ENCODE data around the gene CFAP20DC. TPM values are rescaled to one million over a fixed set of nuclear protein-coding genes. Genes with fewer than 3 reads are reported as not detected.

Gene CFAP20DC
- total and polyA plus RNA-seq, 4 donors = 0.98 to 2.1 (median 1.5) TPM

- Histone ChIP-seq H3K4me3 (ENCODE audit: low read depth in 1 of 3, low read length in 3 of 3) (no peak overlapping the region), H3K4me1 (ENCODE audit: control insufficient read depth in 4 of 4, insufficient read depth in 4 of 4, low read length in 3 of 4) (no peaks in the 10 kb centered on the region), H3K27ac (ENCODE audit: low read depth in 1 of 2, low read length in 2 of 2) (no peak overlapping the region), H3K27me3 (ENCODE audit: control insufficient read depth in 4 of 4, insufficient read depth in 4 of 4, low read length in 3 of 4) (no peaks in the 10 kb centered on the region), H3K36me3 (ENCODE audit: control insufficient read depth in 4 of 4, insufficient read depth in 3 of 4, low read depth in 1 of 4, low read length in 3 of 4) (no peaks in the 10 kb centered on the region), H3K9me3 (ENCODE audit: control insufficient read depth in 4 of 4, low read length in 3 of 4) (no peaks in the 10 kb centered on the region), H3K9ac (ENCODE audit: low read depth in 1 of 2, low read length in 2 of 2) (no peak overlapping the region)
- TF ChIP-seq TAF1 (conservative IDR thresholded peaks at IDR 0.05) (no peak), RAD21 (IDR thresholded peaks at IDR 0.05) (no peak), NR2F2 (IDR thresholded peaks at IDR 0.05) (no peak), GABPA (IDR thresholded peaks at IDR 0.05 in 1 of 2, conservative IDR thresholded peaks at IDR 0.05 in 1 of 2) (no peak), FOXA1 (IDR thresholded peaks at IDR 0.05) (no peak), CTCF (IDR thresholded peaks at IDR 0.05; ENCODE audit: low read depth, low read length, missing input control) (no peak), YY1 (IDR thresholded peaks at IDR 0.05) (no peak), FOXA2 (IDR thresholded peaks at IDR 0.05) (no peak), HNF4A (conservative IDR thresholded peaks at IDR 0.05) (no peak), REST (IDR thresholded peaks at IDR 0.05) (no peak), HNF4G (IDR thresholded peaks at IDR 0.05) (no peak), SP1 (IDR thresholded peaks at IDR 0.05) (no peak), RXRA (IDR thresholded peaks at IDR 0.05) (no peak), JUND (IDR thresholded peaks at IDR 0.05) (no peak), EGR1 (IDR thresholded peaks at IDR 0.05; ENCODE audit: low read depth in 2 of 2) (no peak)
- TF ChIP-seq, protein P1, sequence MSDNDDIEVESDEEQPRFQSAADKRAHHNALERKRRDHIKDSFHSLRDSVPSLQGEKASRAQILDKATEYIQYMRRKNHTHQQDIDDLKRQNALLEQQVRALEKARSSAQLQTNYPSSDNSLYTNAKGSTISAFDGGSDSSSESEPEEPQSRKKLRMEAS (IDR thresholded peaks at IDR 0.05) = no peak
- TF ChIP-seq, protein P2, sequence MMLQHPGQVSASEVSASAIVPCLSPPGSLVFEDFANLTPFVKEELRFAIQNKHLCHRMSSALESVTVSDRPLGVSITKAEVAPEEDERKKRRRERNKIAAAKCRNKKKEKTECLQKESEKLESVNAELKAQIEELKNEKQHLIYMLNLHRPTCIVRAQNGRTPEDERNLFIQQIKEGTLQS (IDR thresholded peaks at IDR 0.05) = no peak
- TF ChIP-seq, protein P3, sequence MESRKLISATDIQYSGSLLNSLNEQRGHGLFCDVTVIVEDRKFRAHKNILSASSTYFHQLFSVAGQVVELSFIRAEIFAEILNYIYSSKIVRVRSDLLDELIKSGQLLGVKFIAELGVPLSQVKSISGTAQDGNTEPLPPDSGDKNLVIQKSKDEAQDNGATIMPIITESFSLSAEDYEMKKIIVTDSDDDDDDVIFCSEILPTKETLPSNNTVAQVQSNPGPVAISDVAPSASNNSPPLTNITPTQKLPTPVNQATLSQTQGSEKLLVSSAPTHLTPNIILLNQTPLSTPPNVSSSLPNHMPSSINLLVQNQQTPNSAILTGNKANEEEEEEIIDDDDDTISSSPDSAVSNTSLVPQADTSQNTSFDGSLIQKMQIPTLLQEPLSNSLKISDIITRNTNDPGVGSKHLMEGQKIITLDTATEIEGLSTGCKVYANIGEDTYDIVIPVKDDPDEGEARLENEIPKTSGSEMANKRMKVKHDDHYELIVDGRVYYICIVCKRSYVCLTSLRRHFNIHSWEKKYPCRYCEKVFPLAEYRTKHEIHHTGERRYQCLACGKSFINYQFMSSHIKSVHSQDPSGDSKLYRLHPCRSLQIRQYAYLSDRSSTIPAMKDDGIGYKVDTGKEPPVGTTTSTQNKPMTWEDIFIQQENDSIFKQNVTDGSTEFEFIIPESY (IDR thresholded peaks at IDR 0.05) = no peak
- DNase-seq (ENCODE audit: low spot score) = no peak
- WGBS = 81% methylated on average over 2 of the region's 2 CpGs
Observed at GRCh38 chr3:59064276-59064675, 14.5 kb upstream of the CFAP20DC start.
